ENCODE measurements around the gene SLC6A11. TPM values are rescaled to one million over a fixed set of nuclear protein-coding genes. Genes with fewer than 3 reads are reported as not detected.

The SLC6A11 gene
- total and polyA plus RNA-seq, 2 of the 8 experiments (the other 6 are each of a cell fraction or from before 2014, with no cell fraction given): 0.78 to 1.5 TPM

DNA sequence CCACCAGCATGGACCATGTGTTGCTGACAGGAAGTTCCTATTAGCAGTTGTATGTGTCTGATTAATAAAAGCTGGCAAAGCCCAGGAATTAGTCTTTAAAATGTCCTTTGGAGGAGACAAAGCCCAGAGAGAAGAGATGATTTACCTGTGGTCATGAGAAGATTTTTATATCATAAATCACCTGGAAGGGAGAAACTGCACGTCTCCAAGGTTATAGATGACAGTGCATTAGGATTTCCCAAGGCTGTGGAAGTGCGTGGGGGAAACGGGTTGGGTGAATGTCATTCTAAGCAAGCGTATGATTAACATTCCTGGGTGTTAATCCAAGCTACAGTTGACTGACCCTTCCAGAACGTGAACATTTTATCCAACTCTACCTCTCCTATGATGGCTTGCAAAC, 76.6 kb downstream of the SLC6A11 start:
- Histone ChIP-seq H2BK15ac (ENCODE audit: low read length) (no peak overlapping the region), H3K23me2 (ENCODE audit: low read depth, low read length) (no peaks in the 10 kb centered on the region), H3K9me3 (ENCODE audit: insufficient read depth in 2 of 2, low read depth in 1 of 2, low read length in 1 of 2) (peaks cover 12 to 15% of the 10 kb centered on the region in 2 experiments), H3K14ac (ENCODE audit: insufficient read length) (no peak overlapping the region), H2AFZ (ENCODE audit: low read length) (no peak overlapping the region), H3K79me1 (ENCODE audit: low read depth, low read length) (no peaks in the 10 kb centered on the region), H3K23ac (ENCODE audit: insufficient read length) (no peak overlapping the region), H3K27ac (ENCODE audit: low read depth, low read length) (no peak overlapping the region), H4K8ac (ENCODE audit: extremely low read depth, insufficient read depth, low read length) (no peak overlapping the region), H4K20me1 (replicated peaks in 1 of 2; ENCODE audit: control insufficient read depth in 1 of 2, insufficient read depth in 2 of 2, low read length in 2 of 2) (no peaks in the 10 kb centered on the region), H3K4ac (replicated peaks; ENCODE audit: insufficient read length, low read depth, low read length) (no peak overlapping the region), H3K4me2 (ENCODE audit: insufficient read depth in 1 of 2, low read depth in 2 of 2, low read length in 2 of 2) (no peak overlapping the region), H3K4me1 (replicated peaks in 1 of 4; ENCODE audit: control insufficient read depth in 3 of 4, insufficient read depth in 4 of 4, low read length in 3 of 4) (no peaks in the 10 kb centered on the region), H2BK120ac (replicated peaks; ENCODE audit: low read depth, low read length) (no peak overlapping the region), H2BK5ac (ENCODE audit: low read depth, low read length) (no peak overlapping the region), H3K36me3 (ENCODE audit: control insufficient read depth in 2 of 4, insufficient read depth in 4 of 4, low read length in 3 of 4) (no peaks in the 10 kb centered on the region), H4K91ac (replicated peaks; ENCODE audit: insufficient read length, low read length) (no peak overlapping the region), H2AK5ac (ENCODE audit: low read depth, low read length) (no peak overlapping the region), H2BK20ac (ENCODE audit: low read length) (no peak overlapping the region), H4K5ac (ENCODE audit: insufficient read length, low read depth, low read length) (no peak overlapping the region), H3K27me3 (replicated peaks in 1 of 4; ENCODE audit: control insufficient read depth in 3 of 4, extremely low read depth in 1 of 4, insufficient read depth in 3 of 4, low read length in 3 of 4) (peaks cover 0 to 1% (median 0%) of the 10 kb centered on the region in 4 experiments; a peak in 1 of 7 replicates), H3K18ac (ENCODE audit: extremely low read depth, low read length) (no peak overlapping the region), H2BK12ac (ENCODE audit: low read depth, low read length) (no peak overlapping the region), H3K9ac (replicated peaks in 1 of 4; ENCODE audit: extremely low read depth in 1 of 4, low read depth in 3 of 4, low read length in 3 of 4) (no peak overlapping the region), H3K4me3 (ENCODE audit: extremely low read depth in 1 of 4, insufficient read depth in 2 of 4, low read depth in 3 of 4, low read length in 4 of 4) (no peak overlapping the region), H3K79me2 (ENCODE audit: control insufficient read depth in 1 of 2, insufficient read depth in 2 of 2, low read length in 2 of 2) (no peaks in the 10 kb centered on the region), H3K56ac (replicated peaks; ENCODE audit: insufficient read length, low read depth, low read length) (no peak overlapping the region)
- FAIRE-seq: no peak
- ChIA-PET POLR2A (ENCODE audit: partially characterized antibody) (no interaction called here), CTCF (ENCODE audit: partially characterized antibody) (interaction anchor here (0.6 to 2.2 kb wide), 5 partner anchors 10 to 204 kb away, joined by 4 to 9 read pairs (median 8); no protein-coding TSS in a partner anchor)
- no peak for TF ChIP-seq KDM4A (IDR thresholded peaks at IDR 0.05; ENCODE audit: low read depth, low read length, severe bottlenecking)
- no peak for TF ChIP-seq NANOG (IDR thresholded peaks at IDR 0.05; ENCODE audit: insufficient read depth, low read depth, low read length, poor library complexity, severe bottlenecking)
- TF ChIP-seq KDM5A (IDR thresholded peaks at IDR 0.05; ENCODE audit: low read length): no peak
- no peak for TF ChIP-seq SP1 (IDR thresholded peaks at IDR 0.05; ENCODE audit: low read depth, low read length)
- TF ChIP-seq EZH2 (IDR thresholded peaks at IDR 0.05; ENCODE audit: low read depth, low read length, severe bottlenecking): no peak
- no peak for TF ChIP-seq RFX5 (IDR thresholded peaks at IDR 0.05; ENCODE audit: borderline replicate concordance, low read depth, low read length)
- no peak for TF ChIP-seq ASH2L (IDR thresholded peaks at IDR 0.05; ENCODE audit: low read length)
- TF ChIP-seq POU5F1 (IDR thresholded peaks at IDR 0.05; ENCODE audit: low read depth, low read length): no peak
- DNase-seq (ENCODE audit: low read depth in 1 of 2, low spot score in 2 of 2): no peak
- 76% methylated on average over 5 of the region's 5 CpGs; no CpG with 5 or more reads in 1 of the 2 experiments for WGBS, 2 experiments (ENCODE audit: extremely low coverage in 1 of 2, insufficient coverage in 1 of 2, insufficient read length in 1 of 2, insufficient replicate concordance in 2 of 2, low coverage in 1 of 2, low lambda C conversion rate in 2 of 2, missing lambda C conversion rate in 1 of 2)

All from H1 (cell line).